CD4-positive, alpha-beta T cell treated with Interleukin-17A for 1 hour (primary cell): ENCODE results near the gene KLHL14.

ENCODE experiments used
- DNase-seq: peaks from one replicate; pipeline ENCODE4 v3.0.0-alpha.2; 2020

KLHL14 gene

DNA sequence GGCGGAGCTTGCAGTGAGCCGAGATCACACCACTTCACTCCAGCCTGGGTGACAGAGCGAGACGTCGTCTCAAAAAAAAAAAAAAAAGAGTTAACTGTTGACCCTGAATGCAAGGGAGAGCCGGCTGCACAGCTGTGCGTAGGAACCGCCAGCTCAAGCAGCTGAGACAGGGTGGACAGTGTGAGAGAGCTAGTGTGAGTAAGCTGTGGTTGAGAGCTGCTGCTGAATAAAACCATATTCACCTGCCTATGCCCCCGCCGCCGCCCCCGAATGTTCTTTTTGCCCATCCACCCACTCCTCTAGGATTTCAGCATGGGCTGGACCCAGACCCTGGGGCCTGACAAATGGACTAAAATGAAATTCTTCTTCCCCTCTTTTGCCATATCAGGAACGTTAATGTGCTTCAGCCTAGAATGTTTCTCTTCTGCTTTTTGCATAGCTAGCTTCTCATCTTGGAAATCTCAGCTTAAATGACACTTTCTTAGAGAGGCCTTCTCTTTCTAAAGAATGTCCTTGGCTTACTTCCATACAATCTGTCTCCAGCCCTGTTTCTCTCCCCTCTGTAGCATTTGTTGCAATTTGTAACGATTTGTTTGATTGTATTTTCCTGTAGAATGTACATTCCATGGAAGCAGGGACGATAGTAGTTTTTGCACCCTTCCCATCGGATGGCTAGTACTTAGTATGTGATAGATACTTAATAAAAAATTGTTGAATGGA, 142.7 kb downstream of the KLHL14 start:
- DNase-seq, result no peak

DNA sequence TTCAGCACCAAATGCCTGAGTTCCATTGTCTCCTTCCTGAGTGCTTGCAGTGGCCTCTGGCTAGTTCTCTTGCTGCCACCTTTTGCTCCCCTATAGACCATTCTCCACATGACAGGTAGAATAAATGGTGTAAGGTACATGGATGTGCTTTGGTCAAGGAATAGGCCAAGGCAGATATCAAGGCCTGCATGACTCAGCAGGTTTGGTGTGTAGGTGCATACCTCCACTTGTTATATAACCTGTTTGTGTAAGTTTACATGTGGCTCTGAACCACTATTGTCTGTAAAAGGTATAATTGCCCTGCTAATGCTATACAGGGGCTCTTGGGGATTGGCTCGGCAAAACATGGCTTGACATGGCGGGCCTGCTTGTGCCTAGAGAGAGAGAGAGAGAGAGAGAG, 143.5 kb downstream of the KLHL14 start:
- DNase-seq, result no peak

DNA sequence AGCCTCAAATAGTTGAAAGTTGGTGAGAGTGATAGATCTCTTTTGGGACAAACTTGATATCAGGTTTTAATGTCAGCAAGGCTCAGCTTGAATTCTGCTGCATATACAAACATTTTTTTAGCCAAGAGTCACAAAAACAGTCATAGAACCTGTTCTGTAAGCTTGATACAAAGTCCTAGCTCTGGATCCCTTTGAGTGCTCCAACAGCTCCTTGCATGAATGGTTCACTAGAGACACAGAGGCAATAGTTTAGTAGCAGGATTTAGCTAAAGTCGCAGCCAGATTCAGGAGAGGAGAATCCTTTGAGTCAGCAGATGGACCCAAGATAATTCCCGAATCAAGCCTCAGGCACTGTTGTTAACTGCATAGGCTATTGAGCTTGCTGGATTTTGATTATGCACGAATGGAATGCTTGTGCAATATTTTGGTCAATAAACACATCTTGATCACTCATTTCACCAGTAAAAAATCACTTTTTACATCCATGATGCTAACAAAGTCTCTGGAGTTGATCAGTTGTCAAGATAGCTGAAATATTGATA, 148.6 kb downstream of the KLHL14 start:
- no peak for DNase-seq

DNA sequence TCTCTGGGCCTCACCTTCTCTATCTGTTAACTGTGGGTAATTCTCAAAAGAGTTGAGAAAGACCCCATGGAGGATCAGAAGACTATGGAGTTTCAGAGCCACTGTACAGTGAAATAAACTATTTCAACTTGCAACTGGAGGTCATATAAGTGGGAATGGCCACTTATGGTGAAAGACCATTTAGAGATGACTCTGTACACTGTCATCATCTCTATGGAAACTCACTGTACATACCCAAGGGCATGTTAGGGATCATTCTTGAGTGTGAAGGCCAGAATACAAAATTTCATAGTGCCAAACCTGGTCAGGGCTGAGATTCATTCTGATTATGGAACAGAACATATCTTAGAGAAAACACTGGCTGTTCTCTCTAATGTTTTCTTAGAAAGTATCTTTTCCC, 149.3 kb downstream of the KLHL14 start:
- no peak for DNase-seq
